Endothelial cell of umbilical vein (primary cell): ENCODE results near the gene THSD4. TPM values are rescaled to one million over a fixed set of nuclear protein-coding genes. Genes with fewer than 3 reads are reported as not detected.

Experiments used
- BruUV-seq: library from RNA; stranded (reverse); fragments of 400-500 nt; replicated peaks from 2 replicates; lab custom pipeline; 2021; lab: Mats Ljungman, UMichigan
- CTCF ChIA-PET: fragments of 300-600, 350-600 bp; sonication (Branson Sonifier 250); formaldehyde crosslinking; loops from one replicate; lab custom pipeline; 2021; ENCODE audit warnings: antibody characterized with exemption, inconsistent platforms; lab: Charles Lee
- POLR2A ChIA-PET: fragments of 300-600, 350-600 bp; sonication (Branson Sonifier 250); formaldehyde crosslinking; loops from one replicate; lab custom pipeline; 2021; ENCODE audit warnings: antibody characterized with exemption, inconsistent platforms; lab: Charles Lee
- DNase-seq: peaks from one replicate; pipeline ENCODE4 v3.0.0-alpha.2; 2011; ENCODE audit warnings: low read depth, low spot score
- FAIRE-seq: peaks from 2 replicates; lab custom pipeline; 2011; peaks lifted over from hg19 to GRCh38; lab: Jason Lieb, UNC
- H2AFZ ChIP-seq: 2 replicates; pipeline ENCODE4 v1.6.0; 2012; ENCODE audit warnings: low read depth, low read length, control low read depth, inconsistent platforms
- H3K27ac ChIP-seq: 2 replicates; pipeline ENCODE4 v1.5.1; 2011; ENCODE audit warnings: low read depth, mild to moderate bottlenecking, control low read depth, low read length, moderate library complexity; ENCODE audit not compliant: insufficient read depth
- H3K27me3 ChIP-seq, 2 experiments: 2 replicates each; pipeline versions ENCODE4 v1.6.0 to v1.6.1; 2011; ENCODE audit warnings: low read length in 2 of 2, mixed read lengths in 1 of 2; ENCODE audit not compliant: control insufficient read depth in 2 of 2, insufficient read depth in 2 of 2
- H3K36me3 ChIP-seq, 2 experiments: 2 replicates in 1 of 2; 3 replicates in 1 of 2; pipeline ENCODE4 v1.5.1; 2011; ENCODE audit warnings: low read length in 2 of 2, mild to moderate bottlenecking in 1 of 2, moderate library complexity in 1 of 2; ENCODE audit not compliant: control insufficient read depth in 2 of 2, insufficient read depth in 2 of 2; ENCODE audit errors: extremely low read depth in 1 of 2
- H3K4me1 ChIP-seq: 3 replicates; pipeline ENCODE4 v1.5.1; 2011; ENCODE audit warnings: mild to moderate bottlenecking, low read length; ENCODE audit not compliant: control insufficient read depth, insufficient read depth; ENCODE audit errors: extremely low read depth
- H3K4me2 ChIP-seq: 2 replicates; pipeline ENCODE4 v1.6.1; 2011; ENCODE audit warnings: low read length, control low read depth, mixed read lengths; ENCODE audit not compliant: insufficient read depth
- H3K4me3 ChIP-seq, 3 experiments: fragments of 200-600 bp in 1 of 3; sonication (generic), shearing (Covaris generic) in 1 of 3; replicated peaks in 1 of 3; 2 replicates each; pipeline ENCODE4 v1.5.1; 2011 to 2016; ENCODE audit warnings: control low read depth in 3 of 3, low read length in 3 of 3, mild to moderate bottlenecking in 2 of 3, inconsistent platforms in 1 of 3, low read depth in 1 of 3, moderate library complexity in 1 of 3; ENCODE audit not compliant: insufficient read depth in 1 of 3
- H3K79me2 ChIP-seq: 2 replicates; pipeline ENCODE4 v1.6.0; 2012; ENCODE audit warnings: low read length, inconsistent platforms; ENCODE audit not compliant: control insufficient read depth, insufficient read depth
- H3K9ac ChIP-seq: replicated peaks from 2 replicates; pipeline ENCODE3; 2011; ENCODE audit warnings: low read length, control low read depth; ENCODE audit not compliant: insufficient read depth; ENCODE audit errors: extremely low read depth
- H3K9me1 ChIP-seq: replicated peaks from 3 replicates; pipeline ENCODE4 v1.6.0; 2011; ENCODE audit warnings: mild to moderate bottlenecking, low read length; ENCODE audit not compliant: control insufficient read depth, insufficient read depth; ENCODE audit errors: extremely low read depth
- H3K9me3 ChIP-seq: replicated peaks from 2 replicates; pipeline ENCODE4 v1.5.1; 2012; ENCODE audit warnings: low read length, inconsistent platforms; ENCODE audit not compliant: control insufficient read depth, insufficient read depth
- H4K20me1 ChIP-seq: replicated peaks from 2 replicates; pipeline ENCODE3; 2011; ENCODE audit warnings: mild to moderate bottlenecking, low read length; ENCODE audit not compliant: control insufficient read depth, insufficient read depth; ENCODE audit errors: extremely low read depth
- CTCF ChIP-seq, 2 donors: IDR thresholded peaks; 1 replicate in 1 of 2; 2 replicates in 1 of 2; pipeline ENCODE4 v1.5.1; 2011; ENCODE audit warnings: low read length in 2 of 2, mild to moderate bottlenecking in 2 of 2, moderate library complexity in 2 of 2, control low read depth in 1 of 2, inconsistent platforms in 1 of 2, low read depth in 1 of 2; ENCODE audit not compliant: insufficient read depth in 1 of 2; ENCODE audit errors: extremely low read depth in 1 of 2
- EZH2 ChIP-seq: IDR thresholded peaks from 2 replicates; pipeline ENCODE4 v1.6.1; 2012; ENCODE audit warnings: borderline replicate concordance, low read depth, mild to moderate bottlenecking, moderate library complexity, low read length, inconsistent platforms; ENCODE audit not compliant: severe bottlenecking
- FOS ChIP-seq: IDR thresholded peaks from 2 replicates; pipeline ENCODE4 v1.6.1; 2011; ENCODE audit warnings: mild to moderate bottlenecking, low read length, moderate library complexity, borderline replicate concordance; ENCODE audit not compliant: insufficient read depth
- GATA2 ChIP-seq: IDR thresholded peaks from 2 replicates; pipeline ENCODE4 v1.7.0; 2011; ENCODE audit warnings: low read depth, mild to moderate bottlenecking, moderate library complexity, mixed read lengths, low read length; ENCODE audit not compliant: insufficient read length, insufficient read depth
- MAX ChIP-seq: IDR thresholded peaks from 2 replicates; pipeline ENCODE4 v1.6.1; 2011; ENCODE audit not compliant: insufficient read depth, insufficient read length
- dilution Hi-C: fragments of 300-500 bp; cut with MboI; formaldehyde crosslinking; loops from one replicate; pipeline ENCODE4 v1.15.0; 2019; ENCODE audit warnings: low sequenced_read_pairs; ENCODE audit not compliant: extremely low pct_ligation_motif_present
- intact Hi-C: fragments of 100-400 bp; cut with micrococcal nuclease; formaldehyde crosslinking; loops from one replicate; pipeline ENCODE4 v1.10.0; 2022
- polyA plus RNA-seq, 4 experiments: library from polyadenylated mRNA; depleted of rRNA in 3 of 4; stranded (reverse) in 3 of 4; unstranded in 1 of 4; fragments of >200 nt; gene quantifications; 2 replicates each; pipeline versions ENCODE4 v1.2.1 to v1.2.3, GENCODE V29; 2011 to 2012; ENCODE audit warnings: missing spikeins in 1 of 4
- total RNA-seq: library from RNA; stranded (reverse); gene quantifications from 2 replicates; pipeline ENCODE4 v1.2.3, GENCODE V29; 2021

THSD4 gene
- total and polyA plus RNA-seq, 2 donors (not counting 3 experiments of a cell fraction or from before 2014, with no cell fraction given), result 9.9 to 25.4 TPM

- Histone ChIP-seq H3K27me3 (no peaks in the 10 kb centered on the region), H3K79me2 (no peaks in the 10 kb centered on the region), H3K36me3 (no peaks in the 10 kb centered on the region), H3K9ac (no peak overlapping the region), H3K4me1 (no peaks in the 10 kb centered on the region), H3K9me1 (no peaks in the 10 kb centered on the region), H4K20me1 (no peaks in the 10 kb centered on the region), H3K27ac (no peak overlapping the region), H3K4me3 (no peak overlapping the region), H3K4me2 (no peak overlapping the region), H2AFZ (no peak overlapping the region), H3K9me3 (no peaks in the 10 kb centered on the region)
- no peak for DNase-seq
- intact Hi-C loops (no loop called here), dilution Hi-C loops (no loop called here)
- FAIRE-seq, result no peak
- ChIA-PET CTCF (no interaction called here), POLR2A (no interaction called here)
- TF ChIP-seq CTCF (IDR thresholded peaks at IDR 0.05; ENCODE audit: extremely low read depth in 1 of 2, insufficient read depth in 1 of 2, low read depth in 1 of 2, low read length in 2 of 2), result no peak
- TF ChIP-seq FOS, result no peak
- no peak for TF ChIP-seq MAX
- BruUV-seq, result no TSS peak
These were observed 108.8 kb downstream of the THSD4 start for GRCh38 chr15:71224024-71224423.

GRCh38 chr15:71225851-71226250, 110.6 kb downstream of the THSD4 start:
- Histone ChIP-seq H4K20me1 (no peaks in the 10 kb centered on the region), H3K9me1 (no peaks in the 10 kb centered on the region), H3K4me3 (no peak overlapping the region), H2AFZ (no peak overlapping the region), H3K9me3 (no peaks in the 10 kb centered on the region), H3K27ac (no peak overlapping the region), H3K27me3 (no peaks in the 10 kb centered on the region), H3K4me2 (no peak overlapping the region), H3K79me2 (no peaks in the 10 kb centered on the region), H3K4me1 (no peaks in the 10 kb centered on the region), H3K36me3 (no peaks in the 10 kb centered on the region), H3K9ac (no peak overlapping the region)
- dilution Hi-C loops (no loop called here), intact Hi-C loops (no loop called here)
- POLR2A ChIA-PET, result no interaction called here
- DNase-seq (no peak), FAIRE-seq (no peak)
- no TSS peak for BruUV-seq
- CTCF ChIA-PET, result no interaction called here
- TF ChIP-seq GATA2 (no peak), EZH2 (no peak)
